Measurements from ENCODE around the gene STPG1.

Gene STPG1

GRCh38 chr1:24369801-24370200 is 43.8 kb downstream of the STPG1 start:
- DNase-seq (ENCODE audit: low spot score) = no peak

GRCh38 chr1:24369199-24369598 is 44.4 kb downstream of the STPG1 start:
- DNase-seq (ENCODE audit: low spot score) = no peak

- no peak for DNase-seq (ENCODE audit: low spot score)
These were observed 46.9 kb downstream of the STPG1 start for GRCh38 chr1:24366707-24367106.

GRCh38 chr1:24364975-24365678 is 48.5 kb downstream of the STPG1 start:
- no peak for DNase-seq (ENCODE audit: low spot score)

- DNase-seq (ENCODE audit: low spot score) = no peak
These were observed 49.0 kb downstream of the STPG1 start for GRCh38 chr1:24364605-24364974.

GRCh38 chr1:24363994-24364393 is 49.6 kb downstream of the STPG1 start:
- DNase-seq (ENCODE audit: low spot score) = no peak

GRCh38 chr1:24362982-24363614 is 50.5 kb downstream of the STPG1 start:
- no peak for DNase-seq (ENCODE audit: low spot score)

GRCh38 chr1:24362396-24362795 is 51.2 kb downstream of the STPG1 start:
- DNase-seq (ENCODE audit: low spot score) = no peak

- no peak for DNase-seq (ENCODE audit: low spot score)
These were observed 51.8 kb downstream of the STPG1 start for GRCh38 chr1:24361811-24362210.

- DNase-seq (ENCODE audit: low spot score) = no peak
These were observed 52.9 kb downstream of the STPG1 start for GRCh38 chr1:24360681-24361080.

GRCh38 chr1:24357038-24357437 is 56.5 kb downstream of the STPG1 start:
- DNase-seq (ENCODE audit: low spot score) = no peak

- no peak for DNase-seq (ENCODE audit: low spot score)
These were observed 58.1 kb downstream of the STPG1 start for GRCh38 chr1:24355466-24355865.

- DNase-seq (ENCODE audit: low spot score) = no peak
These were observed 60.2 kb downstream of the STPG1 start for GRCh38 chr1:24353292-24353891.

GRCh38 chr1:24351918-24352627 is 61.5 kb downstream of the STPG1 start:
- DNase-seq (ENCODE audit: low spot score) = no peak

- DNase-seq (ENCODE audit: low spot score) = no peak
These were observed 62.3 kb downstream of the STPG1 start for GRCh38 chr1:24351247-24351646.

GRCh38 chr1:24349891-24350290 is 63.7 kb downstream of the STPG1 start:
- no peak for DNase-seq (ENCODE audit: low spot score)

- DNase-seq (ENCODE audit: low spot score) = no peak
These were observed 65.4 kb downstream of the STPG1 start for GRCh38 chr1:24348196-24348595.

GRCh38 chr1:24347159-24347934 is 66.2 kb downstream of the STPG1 start:
- DNase-seq (ENCODE audit: low spot score) = no peak

GRCh38 chr1:24345334-24345733 is 68.2 kb downstream of the STPG1 start:
- no peak for DNase-seq (ENCODE audit: low spot score)

- no peak for DNase-seq (ENCODE audit: low spot score)
These were observed 69.4 kb downstream of the STPG1 start for GRCh38 chr1:24344090-24344742.

GRCh38 chr1:24343412-24344089 is 70.0 kb downstream of the STPG1 start:
- DNase-seq (ENCODE audit: low spot score) = no peak
